HL-60 (cell line): ENCODE results near the gene CLDN7.

Experiments
- DNase-seq, 2 experiments: peaks; one replicate each; pipeline ENCODE4 v3.0.0-alpha.2; 2010 to 2020; ENCODE audit warnings: low read depth in 1 of 2, low spot score in 1 of 2
- H3K27ac ChIP-seq: fragments of 250-450 bp; sonication (Bioruptor Pico); replicated peaks from 2 replicates; pipeline ENCODE4 v1.5.1; 2020; ENCODE audit warnings: mild to moderate bottlenecking, moderate library complexity
- H3K27me3 ChIP-seq: fragments of 250-450 bp; sonication (Bioruptor Pico); 2 replicates; pipeline ENCODE4 v1.5.1; 2021; ENCODE audit warnings: mild to moderate bottlenecking, moderate library complexity; ENCODE audit not compliant: insufficient read depth, poor library complexity, severe bottlenecking
- H3K4me3 ChIP-seq: replicated peaks from 2 replicates; pipeline ENCODE4 v1.5.1; 2011; ENCODE audit warnings: mild to moderate bottlenecking, control low read depth, low read length; ENCODE audit not compliant: insufficient read depth
- CTCF ChIP-seq: IDR thresholded peaks from one replicate; pipeline ENCODE4 v1.5.1; 2011; ENCODE audit warnings: low read length, control low read depth, inconsistent platforms; ENCODE audit not compliant: insufficient read depth
- GABPA ChIP-seq: IDR thresholded peaks from 2 replicates; pipeline ENCODE4 v1.6.1; 2012; ENCODE audit warnings: low read depth
- POLR2AphosphoS5 ChIP-seq: IDR thresholded peaks from 2 replicates; pipeline ENCODE4 v1.6.1; 2012; ENCODE audit warnings: low read depth
- REST ChIP-seq: IDR thresholded peaks from 2 replicates; pipeline ENCODE4 v1.6.1; 2012; ENCODE audit warnings: low read depth; ENCODE audit not compliant: insufficient replicate concordance
- SPI1 ChIP-seq: IDR thresholded peaks from 2 replicates; pipeline ENCODE4 v1.6.1; 2012; ENCODE audit warnings: low read depth, mild to moderate bottlenecking, borderline replicate concordance

CLDN7 gene

GRCh38 chr17:7293816-7294613, 31.7 kb upstream of the CLDN7 start:
- peaks cover 2% of the 10 kb centered on the region for H3K27me3 ChIP-seq
- DNase-seq = no peak
- no peak overlapping the region for H3K27ac ChIP-seq
- H3K4me3 ChIP-seq = no peak overlapping the region
- TF ChIP-seq REST = no peak
- TF ChIP-seq GABPA = no peak
- TF ChIP-seq POLR2AphosphoS5 = no peak
- no peak for TF ChIP-seq SPI1
- no peak for TF ChIP-seq CTCF

GRCh38 chr17:7293159-7293558, 30.9 kb upstream of the CLDN7 start:
- no peak for TF ChIP-seq SPI1
- 0 out of 2 replicates have a peak, but pooled peaks have one; percentile 49 for TF ChIP-seq POLR2AphosphoS5
- no peak overlapping the region for H3K27ac ChIP-seq
- peaks cover 2% of the 10 kb centered on the region for H3K27me3 ChIP-seq
- DNase-seq = peak in 1 of 2 experiments; percentile 20
- H3K4me3 ChIP-seq = no peak overlapping the region

GRCh38 chr17:7292729-7293128, 30.5 kb upstream of the CLDN7 start:
- peaks cover 2% of the 10 kb centered on the region for H3K27me3 ChIP-seq
- TF ChIP-seq POLR2AphosphoS5 (no peak), SPI1 (no peak), CTCF (no peak), REST (no peak), GABPA (no peak)
- no peak overlapping the region for H3K4me3 ChIP-seq
- H3K27ac ChIP-seq = no peak overlapping the region
- DNase-seq = no peak

GRCh38 chr17:7292194-7292593, 29.9 kb upstream of the CLDN7 start:
- TF ChIP-seq GABPA = no peak
- TF ChIP-seq REST = no peak
- no peak for TF ChIP-seq CTCF
- no peak for TF ChIP-seq SPI1
- no peak for TF ChIP-seq POLR2AphosphoS5
- peaks cover 2% of the 10 kb centered on the region for H3K27me3 ChIP-seq
- DNase-seq = no peak

More at GRCh38 chr17:7292194-7292593, 29.9 kb upstream of the CLDN7 start:
- H3K27ac ChIP-seq = no peak overlapping the region
- no peak overlapping the region for H3K4me3 ChIP-seq
